ENCODE measurements around the gene ZNF471. TPM values are rescaled to one million over a fixed set of nuclear protein-coding genes. Genes with fewer than 3 reads are reported as not detected.

ZNF471 gene
- total RNA-seq, 2 experiments from 2014 or later: 0.27 to 1.3 TPM

DNA sequence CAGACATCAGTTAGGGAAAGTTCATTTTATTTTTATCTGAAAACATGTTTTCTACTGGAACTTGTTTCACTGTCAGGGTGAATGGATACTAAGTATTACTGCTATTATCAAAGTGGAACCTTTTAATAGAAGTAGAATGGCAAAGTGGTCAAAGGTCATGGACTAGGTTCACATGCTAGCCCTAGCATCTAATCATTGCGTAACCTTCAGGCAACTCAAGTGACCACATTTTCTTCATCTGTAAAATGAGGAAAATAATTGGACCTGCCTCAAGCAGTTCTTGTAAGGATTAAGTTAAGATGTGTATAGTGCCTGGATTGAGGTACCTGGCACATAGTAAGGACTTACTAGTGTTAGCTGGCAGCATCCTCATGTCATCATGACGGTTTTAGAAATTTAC, 36.1 kb downstream of the ZNF471 start:
- TF ChIP-seq, protein P1, sequence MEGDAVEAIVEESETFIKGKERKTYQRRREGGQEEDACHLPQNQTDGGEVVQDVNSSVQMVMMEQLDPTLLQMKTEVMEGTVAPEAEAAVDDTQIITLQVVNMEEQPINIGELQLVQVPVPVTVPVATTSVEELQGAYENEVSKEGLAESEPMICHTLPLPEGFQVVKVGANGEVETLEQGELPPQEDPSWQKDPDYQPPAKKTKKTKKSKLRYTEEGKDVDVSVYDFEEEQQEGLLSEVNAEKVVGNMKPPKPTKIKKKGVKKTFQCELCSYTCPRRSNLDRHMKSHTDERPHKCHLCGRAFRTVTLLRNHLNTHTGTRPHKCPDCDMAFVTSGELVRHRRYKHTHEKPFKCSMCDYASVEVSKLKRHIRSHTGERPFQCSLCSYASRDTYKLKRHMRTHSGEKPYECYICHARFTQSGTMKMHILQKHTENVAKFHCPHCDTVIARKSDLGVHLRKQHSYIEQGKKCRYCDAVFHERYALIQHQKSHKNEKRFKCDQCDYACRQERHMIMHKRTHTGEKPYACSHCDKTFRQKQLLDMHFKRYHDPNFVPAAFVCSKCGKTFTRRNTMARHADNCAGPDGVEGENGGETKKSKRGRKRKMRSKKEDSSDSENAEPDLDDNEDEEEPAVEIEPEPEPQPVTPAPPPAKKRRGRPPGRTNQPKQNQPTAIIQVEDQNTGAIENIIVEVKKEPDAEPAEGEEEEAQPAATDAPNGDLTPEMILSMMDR (IDR thresholded peaks at IDR 0.05): no peak
- Mint-ChIP-seq H3K27ac (no peak overlapping the region), H3K27me3 (no peaks in the 10 kb centered on the region), H3K36me3 (ENCODE audit: low read depth) (peaks cover 81% of the 10 kb centered on the region), H3K9me3 (peaks cover 54% of the 10 kb centered on the region), H3K4me1 (ENCODE audit: low read depth) (peaks cover 11% of the 10 kb centered on the region), H3K4me3 (no peak overlapping the region)
- no peak for ATAC-seq
- no peak for DNase-seq
- POLR2A ChIA-PET: no interaction called here
- CTCF ChIA-PET: no interaction called here
- intact Hi-C loops (cut with micrococcal nuclease): loop anchor here (10.0 kb wide), 1 partner anchor 149 kb away; the partner anchor contains the start of gene ZNF582

DNA sequence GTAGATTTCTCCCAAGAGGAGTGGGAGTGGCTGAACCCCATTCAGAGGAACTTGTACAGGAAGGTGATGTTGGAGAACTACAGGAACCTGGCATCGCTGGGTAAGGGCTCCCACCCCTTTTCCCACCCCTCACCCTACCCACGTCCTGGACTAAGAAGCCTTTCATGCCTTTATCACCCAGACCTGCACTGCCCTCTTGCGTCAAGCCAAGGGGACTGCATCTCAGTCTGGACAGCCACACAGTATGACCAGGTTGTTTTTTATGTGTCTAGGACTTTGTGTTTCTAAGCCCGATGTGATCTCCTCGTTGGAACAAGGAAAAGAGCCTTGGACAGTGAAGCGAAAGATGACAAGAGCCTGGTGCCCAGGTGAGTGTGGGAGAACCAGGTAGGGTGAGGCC, 39.9 kb downstream of the ZNF471 start:
- CTCF ChIA-PET: no interaction called here
- TF ChIP-seq, protein P1 (IDR thresholded peaks at IDR 0.05): no peak
- no peaks in the 10 kb centered on the region for H3K4me1 Mint-ChIP-seq (ENCODE audit: low read depth)

DNA sequence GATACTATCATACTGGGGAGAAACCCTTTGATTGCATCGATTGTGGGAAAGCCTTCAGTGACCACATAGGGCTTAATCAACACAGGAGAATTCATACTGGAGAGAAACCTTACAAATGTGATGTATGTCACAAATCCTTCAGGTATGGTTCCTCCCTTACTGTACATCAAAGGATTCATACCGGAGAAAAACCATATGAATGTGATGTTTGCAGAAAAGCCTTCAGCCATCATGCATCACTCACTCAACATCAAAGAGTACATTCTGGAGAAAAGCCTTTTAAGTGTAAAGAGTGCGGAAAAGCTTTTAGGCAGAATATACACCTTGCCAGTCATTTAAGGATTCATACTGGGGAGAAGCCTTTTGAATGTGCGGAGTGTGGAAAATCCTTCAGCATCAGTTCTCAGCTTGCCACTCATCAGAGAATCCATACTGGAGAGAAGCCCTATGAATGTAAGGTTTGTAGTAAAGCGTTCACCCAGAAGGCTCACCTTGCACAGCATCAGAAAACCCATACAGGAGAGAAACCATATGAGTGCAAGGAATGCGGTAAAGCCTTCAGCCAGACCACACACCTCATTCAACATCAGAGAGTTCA, 46.7 kb downstream of the ZNF471 start:
- no peaks in the 10 kb centered on the region for H3K27me3 Mint-ChIP-seq
- TF ChIP-seq, protein P1 (IDR thresholded peaks at IDR 0.05): no peak
- H3K36me3 Mint-ChIP-seq (ENCODE audit: low read depth): peaks cover 58% of the 10 kb centered on the region
- POLR2A ChIA-PET: no interaction called here
- H3K4me3 Mint-ChIP-seq: no peak overlapping the region
- CTCF ChIA-PET: no interaction called here
- H3K4me1 Mint-ChIP-seq (ENCODE audit: low read depth): no peaks in the 10 kb centered on the region
- DNase-seq (no peak), ATAC-seq (no peak)
- intact Hi-C loops (cut with micrococcal nuclease): no loop called here
- H3K9me3 Mint-ChIP-seq: peaks cover 61% of the 10 kb centered on the region
- no peak overlapping the region for H3K27ac Mint-ChIP-seq

More for the DNA sequence above, 39.9 kb downstream of the ZNF471 start:
- POLR2A ChIA-PET: no interaction called here
- DNase-seq (no peak), ATAC-seq (no peak)
- Mint-ChIP-seq H3K27ac (no peak overlapping the region), H3K27me3 (no peaks in the 10 kb centered on the region), H3K4me3 (no peak overlapping the region), H3K36me3 (ENCODE audit: low read depth) (peaks cover 81% of the 10 kb centered on the region), H3K9me3 (peaks cover 53% of the 10 kb centered on the region)
- intact Hi-C loops (cut with micrococcal nuclease): loop anchor here (10.0 kb wide), 1 partner anchor 153 kb away; the partner anchor contains the start of gene ZNF582

DNA sequence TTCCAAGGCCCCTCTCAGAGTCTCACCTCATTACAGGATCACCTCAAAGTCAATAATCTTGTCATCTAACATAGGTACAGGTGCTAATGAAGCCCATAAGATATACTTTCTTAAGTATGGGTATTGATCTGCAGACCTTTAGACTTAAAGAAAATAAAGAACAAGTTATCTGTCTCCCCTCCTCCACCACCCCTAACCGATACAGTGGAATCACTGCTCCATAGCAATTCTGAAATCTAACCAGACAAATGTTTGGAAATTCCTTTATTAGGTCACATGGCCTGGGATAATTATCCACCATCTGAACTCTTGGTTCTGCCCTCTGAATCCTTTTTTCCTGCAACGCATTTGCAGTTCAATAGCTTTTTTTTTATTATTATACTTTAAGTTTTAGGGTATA, 55.1 kb downstream of the ZNF471 start:
- H3K27me3 Mint-ChIP-seq: no peaks in the 10 kb centered on the region
- intact Hi-C loops (cut with micrococcal nuclease): no loop called here
- H3K4me3 Mint-ChIP-seq: no peak overlapping the region
- H3K36me3 Mint-ChIP-seq (ENCODE audit: low read depth): peaks cover 56% of the 10 kb centered on the region
- H3K27ac Mint-ChIP-seq: no peak overlapping the region
- ChIA-PET CTCF (no interaction called here), POLR2A (no interaction called here)
- H3K4me1 Mint-ChIP-seq (ENCODE audit: low read depth): peaks cover 8% of the 10 kb centered on the region
- ATAC-seq: no peak
- DNase-seq: no peak
- TF ChIP-seq, protein P1 (IDR thresholded peaks at IDR 0.05): no peak
- peaks cover 78% of the 10 kb centered on the region for H3K9me3 Mint-ChIP-seq

DNA sequence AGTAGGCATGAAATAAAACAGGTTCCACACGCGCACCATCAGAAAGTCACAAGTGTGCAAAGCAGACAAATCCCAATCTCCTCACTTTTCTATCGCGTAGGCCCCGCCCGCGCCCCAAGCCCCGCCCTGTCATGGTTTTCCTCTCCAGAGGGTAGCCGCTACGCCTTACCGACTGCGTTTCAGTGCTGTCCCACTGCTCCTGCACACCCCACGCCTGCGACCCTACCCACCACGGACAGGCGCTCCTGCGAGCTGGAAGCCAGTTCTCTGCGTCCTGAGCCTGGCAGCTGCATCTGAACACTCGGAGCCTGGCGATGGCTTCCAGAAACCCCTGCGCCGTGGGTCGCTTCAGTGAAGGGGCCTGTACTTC, 59.2 kb downstream of the ZNF471 start:
- H3K4me3 Mint-ChIP-seq: peak overlapping the region; percentile 98

More for the DNA sequence above, 59.2 kb downstream of the ZNF471 start:
- ATAC-seq (peak; percentile 52), DNase-seq (peak; percentile 66)
- TF ChIP-seq, protein P1 (IDR thresholded peaks at IDR 0.05): no peak
- Mint-ChIP-seq H3K9me3 (peaks cover 64% of the 10 kb centered on the region), H3K36me3 (ENCODE audit: low read depth) (peaks cover 77% of the 10 kb centered on the region), H3K4me1 (ENCODE audit: low read depth) (peaks cover 15% of the 10 kb centered on the region), H3K27ac (peak overlapping the region; percentile 92), H3K27me3 (no peaks in the 10 kb centered on the region)
- ChIA-PET CTCF (no interaction called here), POLR2A (interaction anchor here (1.5 kb wide), 1 partner anchor 28 kb away, joined by 3 read pairs; no protein-coding TSS in a partner anchor)
- intact Hi-C loops (cut with micrococcal nuclease): no loop called here

All from activated CD8-positive, alpha-beta T cell treated with anti-CD3 and anti-CD28 coated beads for 36 hours (primary cell).